K562 (cell line): ENCODE measurements around the gene NDUFAF2.

ENCODE experiments used
- ETV1 ChIP-seq: fragments of 450-650 bp; conservative IDR thresholded peaks from 2 replicates; pipeline ENCODE4 v1.6.1; 2016; ENCODE audit warnings: missing genetic modification characterization, control low read depth, low read depth, missing compliant biosample characterization
- PCBP1 ChIP-seq: fragments of 200-400 bp; formaldehyde crosslinking; IDR thresholded peaks from 2 replicates; pipeline ENCODE4 v1.6.1; 2018; ENCODE audit warnings: mild to moderate bottlenecking, low read depth, low read length; ENCODE audit not compliant: poor library complexity, severe bottlenecking
- RBM39 ChIP-seq: fragments of 200-400 bp; formaldehyde crosslinking; optimal IDR thresholded peaks from 2 replicates; pipeline ENCODE3; 2018; ENCODE audit warnings: low read depth, low read length
- SMARCC2 ChIP-seq: fragments of 450-650 bp; IDR thresholded peaks from 2 replicates; pipeline ENCODE4 v1.6.1; 2017; ENCODE audit warnings: antibody characterized with exemption, moderate library complexity, mild to moderate bottlenecking, low read depth
- ZFX ChIP-seq: sonication (generic); formaldehyde crosslinking; IDR thresholded peaks from 2 replicates; pipeline ENCODE4 v1.8.0; 2022; ENCODE audit warnings: mild to moderate bottlenecking, missing genetic modification reagents, moderate library complexity

DNA sequence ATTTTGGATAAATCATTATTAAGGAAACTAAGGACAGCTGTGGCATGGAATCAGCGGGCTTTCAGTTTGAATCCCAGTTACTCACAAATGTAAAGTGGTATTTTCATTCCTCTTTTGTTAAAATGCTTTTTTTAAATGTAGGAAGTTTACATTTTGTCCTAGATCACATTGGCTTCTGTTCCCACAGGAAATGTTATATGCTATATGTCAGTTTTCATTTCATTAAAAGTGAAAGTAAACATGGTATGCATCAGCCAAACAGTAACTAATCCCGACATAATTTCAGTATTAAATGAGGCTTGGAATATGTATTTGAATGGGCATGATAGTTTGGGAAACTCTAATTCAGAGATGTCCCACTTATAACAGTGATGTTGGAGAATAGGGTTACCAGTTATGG lies 235.9 kb downstream of the NDUFAF2 start:
- TF ChIP-seq SMARCC2, result no peak
- no peak for TF ChIP-seq ETV1 (tag)
- no peak for TF ChIP-seq ZFX (CRISPR knock-in tag)
- TF ChIP-seq RBM39, result no peak
- no peak for TF ChIP-seq PCBP1
